KMS-11 (cell line): ENCODE measurements around the gene BCO1.

Experiments
- H2AFZ ChIP-seq: fragments of 200-600 bp; sonication (generic); 2 replicates; pipeline ENCODE4 v1.6.1; 2016; ENCODE audit warnings: antibody characterized with exemption, mixed run types, low read depth
- H3K27ac ChIP-seq: fragments of 200-600 bp; sonication (generic); 2 replicates; pipeline ENCODE4 v1.6.1; 2016; ENCODE audit warnings: mild to moderate bottlenecking, mixed run types
- H3K27me3 ChIP-seq: fragments of 200-600 bp; sonication (generic); 2 replicates; pipeline ENCODE4 v1.6.1; 2017; ENCODE audit warnings: mild to moderate bottlenecking, low read depth, mixed run types, moderate library complexity; ENCODE audit not compliant: insufficient read depth
- H3K36me3 ChIP-seq: fragments of 200-600 bp; sonication (generic); 2 replicates; pipeline ENCODE4 v1.6.1; 2017; ENCODE audit warnings: mild to moderate bottlenecking, mixed run types; ENCODE audit not compliant: insufficient read depth
- H3K4me1 ChIP-seq: fragments of 200-600 bp; sonication (generic); 2 replicates; pipeline ENCODE4 v1.6.1; 2016; ENCODE audit warnings: mild to moderate bottlenecking, low read depth, mixed run types; ENCODE audit not compliant: poor library complexity, severe bottlenecking
- H3K4me2 ChIP-seq: fragments of 200-600 bp; sonication (generic); 2 replicates; pipeline ENCODE4 v1.7.0; 2016; ENCODE audit warnings: mild to moderate bottlenecking, mixed run types
- H3K4me3 ChIP-seq: fragments of 200-600 bp; sonication (generic); IDR thresholded peaks from 2 replicates; pipeline ENCODE4 v1.6.1; 2017; ENCODE audit warnings: low read depth, low read length, mixed read lengths; ENCODE audit not compliant: insufficient read depth
- H3K79me2 ChIP-seq: fragments of 200-600 bp; sonication (generic); 2 replicates; pipeline ENCODE4 v1.6.1; 2016; ENCODE audit warnings: low read depth, mixed run types; ENCODE audit not compliant: insufficient read depth
- H3K9ac ChIP-seq: fragments of 200-600 bp; sonication (generic); 2 replicates; pipeline ENCODE4 v1.6.1; 2016; ENCODE audit warnings: mild to moderate bottlenecking, mixed run types
- H4K20me1 ChIP-seq: fragments of 200-600 bp; sonication (generic); 2 replicates; pipeline ENCODE4 v1.6.1; 2016; ENCODE audit warnings: mild to moderate bottlenecking, mixed run types; ENCODE audit not compliant: insufficient read depth
- TF ChIP-seq, protein P1 (sequence below): fragments of 200-600 bp; sonication (generic); conservative IDR thresholded peaks from 2 replicates; pipeline ENCODE4 v1.6.1; 2017; ENCODE audit warnings: low read depth, mild to moderate bottlenecking, antibody characterized with exemption, low read length, moderate library complexity, mixed read lengths

Gene BCO1

DNA sequence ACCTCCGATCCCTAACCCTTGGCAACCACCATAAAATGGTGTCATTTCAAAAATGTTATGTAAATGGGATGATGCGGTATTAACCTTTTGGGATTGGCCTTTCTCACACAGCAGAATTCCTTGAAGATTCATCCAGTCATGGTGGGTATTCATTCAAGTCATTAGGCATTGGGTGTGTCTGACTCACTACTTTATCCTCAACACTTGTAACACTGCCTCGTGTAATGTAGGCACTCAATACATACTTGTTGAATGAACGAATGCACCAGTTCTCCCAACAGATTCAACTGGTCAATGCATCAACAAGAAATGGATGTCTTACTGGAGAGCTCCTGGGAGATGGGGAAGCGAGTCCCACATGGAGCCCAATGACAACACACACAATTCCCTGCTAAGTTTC, 54.4 kb downstream of the BCO1 start:
- TF ChIP-seq, protein P1, sequence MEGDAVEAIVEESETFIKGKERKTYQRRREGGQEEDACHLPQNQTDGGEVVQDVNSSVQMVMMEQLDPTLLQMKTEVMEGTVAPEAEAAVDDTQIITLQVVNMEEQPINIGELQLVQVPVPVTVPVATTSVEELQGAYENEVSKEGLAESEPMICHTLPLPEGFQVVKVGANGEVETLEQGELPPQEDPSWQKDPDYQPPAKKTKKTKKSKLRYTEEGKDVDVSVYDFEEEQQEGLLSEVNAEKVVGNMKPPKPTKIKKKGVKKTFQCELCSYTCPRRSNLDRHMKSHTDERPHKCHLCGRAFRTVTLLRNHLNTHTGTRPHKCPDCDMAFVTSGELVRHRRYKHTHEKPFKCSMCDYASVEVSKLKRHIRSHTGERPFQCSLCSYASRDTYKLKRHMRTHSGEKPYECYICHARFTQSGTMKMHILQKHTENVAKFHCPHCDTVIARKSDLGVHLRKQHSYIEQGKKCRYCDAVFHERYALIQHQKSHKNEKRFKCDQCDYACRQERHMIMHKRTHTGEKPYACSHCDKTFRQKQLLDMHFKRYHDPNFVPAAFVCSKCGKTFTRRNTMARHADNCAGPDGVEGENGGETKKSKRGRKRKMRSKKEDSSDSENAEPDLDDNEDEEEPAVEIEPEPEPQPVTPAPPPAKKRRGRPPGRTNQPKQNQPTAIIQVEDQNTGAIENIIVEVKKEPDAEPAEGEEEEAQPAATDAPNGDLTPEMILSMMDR: no peak
- H3K9ac ChIP-seq: no peak overlapping the region

DNA sequence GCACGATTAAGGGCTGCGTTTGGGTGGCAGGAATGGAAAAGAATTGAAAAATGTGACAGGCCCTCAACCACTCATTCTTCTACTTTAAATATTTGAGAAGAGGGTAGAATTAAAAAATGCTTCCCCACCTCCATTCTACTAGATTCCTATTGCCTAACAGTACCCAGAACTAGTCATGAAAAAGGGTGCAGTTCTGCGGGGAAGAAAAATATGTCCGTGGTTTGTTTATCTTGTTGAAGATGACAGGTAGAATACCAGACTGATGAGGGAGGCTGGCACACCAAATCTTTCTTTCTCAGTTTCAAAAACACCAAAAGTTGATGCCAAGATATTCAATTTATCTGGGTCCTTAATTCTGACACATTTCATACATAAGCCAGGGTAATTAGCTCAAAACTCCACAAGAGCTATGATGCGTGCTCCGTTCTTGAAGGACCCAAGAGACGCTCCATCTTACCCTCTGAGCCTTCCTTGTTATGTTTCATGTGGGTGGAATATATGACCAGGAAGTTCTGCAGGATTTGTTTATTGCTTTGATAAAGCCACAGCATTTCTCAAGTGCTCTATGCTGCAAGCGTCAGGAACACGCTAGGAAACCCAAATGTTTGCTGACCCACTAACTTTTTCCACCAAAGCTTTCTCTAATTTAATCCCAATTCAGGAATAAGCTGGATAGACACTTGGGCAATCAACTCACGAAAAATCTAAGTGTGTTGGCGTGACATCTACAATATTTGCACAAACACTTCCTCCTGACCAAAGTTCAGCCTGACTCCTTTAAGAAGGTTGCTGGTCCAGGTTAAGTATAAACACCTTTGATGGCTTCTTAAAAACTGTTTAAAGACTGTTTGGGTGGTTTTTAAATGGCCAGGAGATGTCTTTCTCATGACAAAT, 55.7 kb downstream of the BCO1 start:
- no peaks in the 10 kb centered on the region for H3K4me1 ChIP-seq
- H3K79me2 ChIP-seq: no peaks in the 10 kb centered on the region
- H3K27me3 ChIP-seq: no peaks in the 10 kb centered on the region
- TF ChIP-seq, protein P1: no peak
- no peak overlapping the region for H3K4me3 ChIP-seq
- H3K4me2 ChIP-seq: no peak overlapping the region
- no peak overlapping the region for H3K9ac ChIP-seq
- H3K27ac ChIP-seq: no peak overlapping the region
- H2AFZ ChIP-seq: no peak overlapping the region
- H4K20me1 ChIP-seq: no peaks in the 10 kb centered on the region
- H3K36me3 ChIP-seq: no peaks in the 10 kb centered on the region

More for the DNA sequence above, 54.4 kb downstream of the BCO1 start:
- H3K4me3 ChIP-seq: no peak overlapping the region
- H2AFZ ChIP-seq: no peak overlapping the region
- H3K27ac ChIP-seq: no peak overlapping the region
- no peak overlapping the region for H3K4me2 ChIP-seq
- H3K36me3 ChIP-seq: no peaks in the 10 kb centered on the region
- H3K4me1 ChIP-seq: no peaks in the 10 kb centered on the region
- H4K20me1 ChIP-seq: no peaks in the 10 kb centered on the region
- no peaks in the 10 kb centered on the region for H3K79me2 ChIP-seq
- no peaks in the 10 kb centered on the region for H3K27me3 ChIP-seq

DNA sequence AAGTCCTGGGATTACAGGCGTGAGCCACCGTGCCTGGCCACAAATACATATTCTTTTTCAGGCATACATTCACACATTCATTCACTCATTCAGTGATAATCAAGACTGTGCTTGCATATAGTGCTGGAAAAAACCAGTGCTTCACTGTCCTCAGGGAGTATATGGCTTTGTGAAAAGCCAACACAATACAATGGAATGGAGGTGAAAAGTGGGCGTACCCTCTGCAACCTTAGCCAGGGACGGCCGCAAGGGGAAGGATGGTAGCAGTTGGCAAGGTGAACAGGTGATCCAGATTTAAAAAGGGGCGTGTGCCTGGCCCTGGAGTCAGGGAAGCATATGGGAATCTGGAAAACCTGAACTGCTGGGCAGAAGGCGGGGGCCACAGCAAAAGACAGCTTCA, 58.1 kb downstream of the BCO1 start:
- Histone ChIP-seq H3K9ac (no peak overlapping the region), H3K27me3 (no peaks in the 10 kb centered on the region), H3K4me2 (no peak overlapping the region), H3K36me3 (no peaks in the 10 kb centered on the region), H3K79me2 (no peaks in the 10 kb centered on the region), H2AFZ (no peak overlapping the region), H3K27ac (no peak overlapping the region), H3K4me1 (no peaks in the 10 kb centered on the region), H3K4me3 (no peak overlapping the region), H4K20me1 (no peaks in the 10 kb centered on the region)
- TF ChIP-seq, protein P1: no peak

DNA sequence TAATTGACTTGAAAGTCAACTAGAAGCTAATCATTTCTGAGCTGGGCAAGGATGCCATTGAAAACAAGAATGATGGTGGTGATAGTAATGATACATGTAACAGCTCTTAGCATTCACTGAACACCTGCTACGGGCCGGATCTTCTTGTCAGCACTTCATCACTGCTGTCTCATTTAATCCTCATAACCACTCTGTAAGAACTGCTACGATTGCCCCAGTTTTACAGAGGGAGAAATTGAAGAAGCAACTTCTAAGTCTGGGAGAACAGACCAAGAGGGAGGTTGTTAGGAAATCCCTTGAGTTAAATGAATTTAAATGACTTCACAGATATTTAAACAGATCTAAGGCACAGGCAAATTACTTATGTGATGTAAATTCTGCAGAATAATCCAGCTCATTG, 69.3 kb downstream of the BCO1 start:
- H3K4me2 ChIP-seq: no peak overlapping the region
- H3K79me2 ChIP-seq: no peaks in the 10 kb centered on the region
- TF ChIP-seq, protein P1: no peak
- H2AFZ ChIP-seq: no peak overlapping the region
- H3K4me1 ChIP-seq: no peaks in the 10 kb centered on the region
- H3K27ac ChIP-seq: no peak overlapping the region
- no peak overlapping the region for H3K9ac ChIP-seq
- no peaks in the 10 kb centered on the region for H3K27me3 ChIP-seq
- no peaks in the 10 kb centered on the region for H3K36me3 ChIP-seq
- H4K20me1 ChIP-seq: no peaks in the 10 kb centered on the region
- no peak overlapping the region for H3K4me3 ChIP-seq
